Measurements from ENCODE around the gene LDB2. TPM values are rescaled to one million over a fixed set of nuclear protein-coding genes. Genes with fewer than 3 reads are reported as not detected.

Gene LDB2
- total RNA-seq, 4 donors from 2014 or later: 48.8 to 298 (median 152) TPM

DNA sequence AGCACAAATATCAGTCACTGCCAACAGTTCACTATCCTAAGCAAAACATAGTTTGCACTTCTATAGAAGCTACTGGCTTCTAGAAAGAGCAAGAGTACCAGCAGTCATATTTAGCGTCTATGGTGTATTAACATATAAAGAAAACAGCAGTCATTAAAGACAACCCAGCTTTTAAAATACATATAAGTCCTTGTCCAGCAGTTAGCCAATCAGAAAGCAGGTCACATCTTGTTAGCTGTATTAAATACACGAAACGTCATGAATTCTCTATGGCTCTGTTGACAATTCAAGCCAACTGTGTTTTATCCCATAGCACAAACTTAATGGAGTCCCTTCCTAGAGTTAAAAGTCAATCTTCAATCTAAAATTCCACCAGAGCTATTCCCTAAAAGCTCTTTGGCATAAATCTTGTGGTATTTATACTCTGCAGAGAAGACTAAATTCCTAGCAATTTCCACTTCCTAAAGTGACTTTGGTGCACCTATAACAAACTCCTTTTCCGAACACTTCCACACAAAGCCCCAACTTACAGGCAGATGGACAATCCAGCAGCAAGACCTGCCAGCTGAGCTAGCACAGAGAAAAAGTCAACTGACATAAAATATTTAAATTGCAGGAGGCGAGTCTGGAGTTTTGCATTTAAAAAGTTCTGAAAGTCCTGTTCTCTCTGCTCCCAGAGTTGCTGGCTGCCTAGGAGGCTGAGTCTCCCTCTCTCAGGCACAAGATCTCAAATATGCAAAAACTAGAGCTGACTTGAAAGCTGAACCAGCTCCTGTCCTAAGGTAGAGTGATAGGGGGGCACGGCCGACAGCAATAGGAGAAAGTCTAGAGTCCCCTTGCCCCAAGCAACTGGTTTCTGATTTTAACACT is 1.3 kb downstream of the LDB2 start:
- intact Hi-C loops (cut with DNase I; ENCODE audit: low total_unique reads): loop anchor here (10.0 kb wide), 1 partner anchor 132 kb away; no protein-coding TSS in a partner anchor
- no peak for DNase-seq
- H3K27ac ChIP-seq: peak overlapping the region; percentile 87 to 89
- H3K9me3 ChIP-seq: no peaks in the 10 kb centered on the region
- H3K27me3 ChIP-seq: no peaks in the 10 kb centered on the region
- H3K4me3 ChIP-seq: peak overlapping the region; percentile 54 to 66
- H3K4me1 ChIP-seq: no peaks in the 10 kb centered on the region
- H3K36me3 ChIP-seq: no peaks in the 10 kb centered on the region
- TF ChIP-seq, protein P1, sequence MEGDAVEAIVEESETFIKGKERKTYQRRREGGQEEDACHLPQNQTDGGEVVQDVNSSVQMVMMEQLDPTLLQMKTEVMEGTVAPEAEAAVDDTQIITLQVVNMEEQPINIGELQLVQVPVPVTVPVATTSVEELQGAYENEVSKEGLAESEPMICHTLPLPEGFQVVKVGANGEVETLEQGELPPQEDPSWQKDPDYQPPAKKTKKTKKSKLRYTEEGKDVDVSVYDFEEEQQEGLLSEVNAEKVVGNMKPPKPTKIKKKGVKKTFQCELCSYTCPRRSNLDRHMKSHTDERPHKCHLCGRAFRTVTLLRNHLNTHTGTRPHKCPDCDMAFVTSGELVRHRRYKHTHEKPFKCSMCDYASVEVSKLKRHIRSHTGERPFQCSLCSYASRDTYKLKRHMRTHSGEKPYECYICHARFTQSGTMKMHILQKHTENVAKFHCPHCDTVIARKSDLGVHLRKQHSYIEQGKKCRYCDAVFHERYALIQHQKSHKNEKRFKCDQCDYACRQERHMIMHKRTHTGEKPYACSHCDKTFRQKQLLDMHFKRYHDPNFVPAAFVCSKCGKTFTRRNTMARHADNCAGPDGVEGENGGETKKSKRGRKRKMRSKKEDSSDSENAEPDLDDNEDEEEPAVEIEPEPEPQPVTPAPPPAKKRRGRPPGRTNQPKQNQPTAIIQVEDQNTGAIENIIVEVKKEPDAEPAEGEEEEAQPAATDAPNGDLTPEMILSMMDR (IDR thresholded peaks at IDR 0.05): no peak
- TF ChIP-seq POLR2A (IDR thresholded peaks at IDR 0.05): peak in 1 of 2 donors; percentile 25

DNA sequence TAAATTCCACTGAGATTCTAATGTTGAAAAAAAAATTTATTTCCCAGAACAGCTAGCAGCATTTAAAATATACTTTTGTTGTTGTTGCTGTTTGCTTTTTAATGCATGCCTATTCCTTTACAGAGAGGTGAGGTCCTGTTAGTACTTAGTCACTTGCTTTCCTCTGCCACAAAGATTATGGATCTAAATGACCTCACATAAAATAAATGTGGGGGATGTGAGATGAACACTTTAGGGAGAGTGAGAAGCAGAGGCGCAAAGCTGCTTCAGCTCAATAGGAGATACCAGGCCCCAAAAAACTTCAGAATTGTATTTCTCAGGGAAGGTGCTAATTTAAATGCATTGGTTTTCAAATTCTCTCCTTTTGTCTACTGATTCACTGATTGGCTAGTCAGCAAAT is 4.0 kb downstream of the LDB2 start:
- TF ChIP-seq, protein P1 (IDR thresholded peaks at IDR 0.05): no peak
- TF ChIP-seq POLR2A (IDR thresholded peaks at IDR 0.05): no peak
- peak overlapping the region in 1 of 2 donors; percentile 27 for H3K4me3 ChIP-seq
- intact Hi-C loops (cut with DNase I; ENCODE audit: low total_unique reads): loop anchor here (10.0 kb wide), 1 partner anchor 130 kb away; no protein-coding TSS in a partner anchor

DNA sequence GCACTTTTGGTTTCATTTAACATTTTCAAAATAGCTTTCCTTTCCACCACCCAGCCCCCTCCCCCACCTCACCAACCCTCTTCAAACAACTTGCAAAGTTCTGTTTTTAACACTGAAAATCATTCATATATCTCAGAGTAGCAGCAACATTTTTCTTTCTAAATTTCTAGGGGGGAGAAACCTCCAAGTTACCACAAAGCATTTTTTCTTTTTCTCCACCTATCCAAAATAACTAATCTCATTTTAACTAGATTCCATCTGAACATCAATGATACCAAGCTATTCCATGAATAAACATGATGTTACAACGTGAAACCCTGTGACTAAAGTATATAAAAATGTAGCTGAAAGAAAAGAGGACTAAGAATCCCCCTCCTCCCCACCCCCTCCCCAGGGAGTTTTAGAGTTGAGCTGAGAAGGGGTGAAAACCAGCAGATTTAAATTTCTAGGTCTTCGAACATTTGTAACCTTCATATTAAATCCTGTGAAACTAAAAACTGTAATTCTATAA is 5.2 kb downstream of the LDB2 start:
- Histone ChIP-seq H3K36me3 (no peaks in the 10 kb centered on the region), H3K9me3 (no peaks in the 10 kb centered on the region), H3K4me1 (peaks cover 0 to 6% of the 10 kb centered on the region in 2 donors), H3K27ac (peak overlapping the region; percentile 87 to 89), H3K27me3 (no peaks in the 10 kb centered on the region), H3K4me3 (peak overlapping the region; percentile 10 to 27)
- intact Hi-C loops (cut with DNase I; ENCODE audit: low total_unique reads): loop anchor here (10.0 kb wide), 1 partner anchor 128 kb away; no protein-coding TSS in a partner anchor
- TF ChIP-seq, protein P1 (IDR thresholded peaks at IDR 0.05): no peak
- no peak for TF ChIP-seq POLR2A (IDR thresholded peaks at IDR 0.05)
- DNase-seq: no peak

More for the DNA sequence above, 4.0 kb downstream of the LDB2 start:
- Histone ChIP-seq H3K4me1 (peaks cover 0 to 6% of the 10 kb centered on the region in 2 donors), H3K27me3 (no peaks in the 10 kb centered on the region), H3K27ac (peak overlapping the region; percentile 87 to 89), H3K9me3 (no peaks in the 10 kb centered on the region), H3K36me3 (no peaks in the 10 kb centered on the region)
- DNase-seq: no peak

DNA sequence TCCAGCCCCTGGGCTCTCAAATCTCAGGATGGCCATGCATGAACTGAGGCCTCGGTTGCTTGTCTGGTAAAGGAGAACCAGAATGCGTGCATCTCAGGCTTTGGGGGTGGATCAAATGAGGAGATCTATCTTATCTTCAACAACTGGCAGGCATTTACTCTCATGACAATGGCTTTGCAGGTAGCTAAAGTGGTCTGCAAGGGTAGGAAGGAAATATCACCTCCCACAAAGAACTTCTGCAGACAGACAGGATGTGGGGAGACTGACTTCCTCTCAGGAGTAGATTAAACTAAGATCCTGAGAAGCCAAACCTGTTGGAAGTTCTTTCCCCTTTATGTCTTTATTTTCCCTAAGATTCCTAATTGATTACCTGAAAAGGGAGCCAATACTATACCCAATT is 7.8 kb downstream of the LDB2 start:
- intact Hi-C loops (cut with DNase I; ENCODE audit: low total_unique reads): loop anchor here (10.0 kb wide), 1 partner anchor 126 kb away; no protein-coding TSS in a partner anchor
- H3K27ac ChIP-seq: peak overlapping the region in 1 of 2 donors; percentile 50
- no peaks in the 10 kb centered on the region for H3K9me3 ChIP-seq
- no peak for DNase-seq
- no peaks in the 10 kb centered on the region for H3K36me3 ChIP-seq
- H3K27me3 ChIP-seq: no peaks in the 10 kb centered on the region
- no peak overlapping the region for H3K4me3 ChIP-seq
- peaks cover 0 to 6% of the 10 kb centered on the region in 2 donors for H3K4me1 ChIP-seq
- TF ChIP-seq POLR2A (IDR thresholded peaks at IDR 0.05): no peak
- TF ChIP-seq, protein P1 (IDR thresholded peaks at IDR 0.05): no peak

DNA sequence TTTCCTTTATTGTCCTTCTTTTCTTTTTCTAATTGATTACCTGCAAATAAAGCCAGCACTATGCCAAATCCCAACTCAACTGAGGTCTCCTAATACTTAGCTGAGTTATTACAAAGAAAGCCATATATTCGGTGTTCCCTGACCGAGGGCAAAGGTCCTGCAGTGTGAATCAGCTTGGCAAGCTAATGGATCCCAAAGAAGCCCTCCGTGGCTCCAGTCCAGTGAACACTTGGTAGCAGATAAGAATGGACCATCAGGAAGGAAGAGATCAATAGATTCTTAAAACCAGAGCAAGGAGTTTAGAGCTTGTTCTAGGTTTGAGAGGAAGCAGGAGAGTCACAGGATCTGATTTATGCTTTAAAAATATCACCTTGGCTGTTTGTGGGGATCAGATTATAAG is 8.5 kb downstream of the LDB2 start:
- DNase-seq: no peak
- intact Hi-C loops (cut with DNase I; ENCODE audit: low total_unique reads): loop anchor here (10.0 kb wide), 1 partner anchor 125 kb away; no protein-coding TSS in a partner anchor
- Histone ChIP-seq H3K36me3 (no peaks in the 10 kb centered on the region), H3K4me1 (peaks cover 0 to 6% of the 10 kb centered on the region in 2 donors), H3K9me3 (no peaks in the 10 kb centered on the region), H3K27me3 (no peaks in the 10 kb centered on the region), H3K4me3 (no peak overlapping the region), H3K27ac (peak overlapping the region in 1 of 2 donors; percentile 50)
- TF ChIP-seq, protein P1 (IDR thresholded peaks at IDR 0.05): no peak
- no peak for TF ChIP-seq POLR2A (IDR thresholded peaks at IDR 0.05)

Measured in uterus (tissue), 4 donors.